OCI-LY1 (cell line): ENCODE results near the gene ARHGEF39.

Experiments used
- H2AFZ ChIP-seq: fragments of 200-600 bp; sonication (generic), shearing (Covaris generic); 2 replicates; pipeline ENCODE4 v1.6.0; 2014; ENCODE audit warnings: antibody characterized with exemption, mild to moderate bottlenecking, low read length
- H3F3A ChIP-seq: fragments of 200-600 bp; sonication (generic), shearing (Covaris generic); 2 replicates; pipeline ENCODE4 v1.6.0; 2014; ENCODE audit warnings: mild to moderate bottlenecking, antibody characterized with exemption, low read length, moderate library complexity; ENCODE audit not compliant: insufficient read depth
- H3K27ac ChIP-seq: fragments of 200-600 bp; sonication (generic); 2 replicates; pipeline ENCODE4 v1.5.1; 2014; ENCODE audit warnings: low read length, mixed run types, mild to moderate bottlenecking, low read depth; ENCODE audit not compliant: poor library complexity, severe bottlenecking
- H3K27me3 ChIP-seq: fragments of 200-600 bp; sonication (generic); 2 replicates; pipeline ENCODE4 v1.6.0; 2014; ENCODE audit warnings: antibody characterized with exemption, mild to moderate bottlenecking, low read length, moderate library complexity; ENCODE audit not compliant: insufficient read depth
- H3K36me3 ChIP-seq: fragments of 200-600 bp; sonication (generic); 2 replicates; pipeline ENCODE4 v1.6.1; 2014; ENCODE audit warnings: mild to moderate bottlenecking, antibody characterized with exemption, low read length, moderate library complexity, mixed read lengths; ENCODE audit not compliant: insufficient read depth
- H3K4me1 ChIP-seq: fragments of 200-600 bp; sonication (generic); 2 replicates; pipeline ENCODE4 v1.5.1; 2014; ENCODE audit warnings: mild to moderate bottlenecking, low read length, moderate library complexity; ENCODE audit not compliant: insufficient read depth, severe bottlenecking
- H3K4me2 ChIP-seq: fragments of 200-600 bp; sonication (generic), shearing (Covaris generic); 2 replicates; pipeline ENCODE4 v1.6.1; 2014; ENCODE audit warnings: low read length
- H3K4me3 ChIP-seq: fragments of 200-600 bp; sonication (generic); 2 replicates; pipeline ENCODE4 v1.5.1; 2014; ENCODE audit warnings: low read length, low read depth, mild to moderate bottlenecking, mixed read lengths; ENCODE audit not compliant: poor library complexity, severe bottlenecking
- H3K79me2 ChIP-seq: fragments of 200-600 bp; shearing (Covaris generic); 2 replicates; pipeline ENCODE4 v1.6.1; 2016; ENCODE audit warnings: mixed run types, low read length, mixed read lengths; ENCODE audit not compliant: insufficient read depth
- H3K9ac ChIP-seq: fragments of 200-600 bp; sonication (generic), shearing (Covaris generic); 2 replicates; pipeline ENCODE4 v1.6.1; 2014; ENCODE audit warnings: mild to moderate bottlenecking, low read length, mixed read lengths
- H3K9me2 ChIP-seq: fragments of 200-600 bp; sonication (generic), shearing (Covaris generic); 2 replicates; pipeline ENCODE4 v1.6.1; 2014; ENCODE audit warnings: low read depth, mild to moderate bottlenecking, low read length, mixed read lengths
- H3K9me3 ChIP-seq: fragments of 200-600 bp; shearing (Covaris generic); 2 replicates; pipeline ENCODE4 v1.6.1; 2014; ENCODE audit warnings: low read length, mixed read lengths
- H4K20me1 ChIP-seq: fragments of 200-600 bp; sonication (generic), shearing (Covaris generic); 2 replicates; pipeline ENCODE4 v1.6.0; 2016; ENCODE audit warnings: mild to moderate bottlenecking, low read length; ENCODE audit not compliant: insufficient read depth
- CTCF ChIP-seq: fragments of 200-600 bp; sonication (generic), shearing (Covaris generic); IDR thresholded peaks from 2 replicates; pipeline ENCODE4 v1.5.1; 2017; ENCODE audit warnings: mild to moderate bottlenecking, antibody characterized with exemption, low read length, moderate library complexity, mixed read lengths
- EZH2 ChIP-seq: fragments of 200-600 bp; sonication (generic), shearing (Covaris generic); IDR thresholded peaks from 2 replicates; pipeline ENCODE4 v1.8.0; 2017; ENCODE audit warnings: borderline replicate concordance, mixed run types, mild to moderate bottlenecking, antibody characterized with exemption, low read length, moderate library complexity, mixed read lengths

ARHGEF39 gene

GRCh38 chr9:35662437-35662836 is 2.6 kb downstream of the ARHGEF39 start:
- Histone ChIP-seq H2AFZ (no peak overlapping the region), H3K9me2 (no peaks in the 10 kb centered on the region), H3K9ac (no peak overlapping the region), H3K9me3 (no peaks in the 10 kb centered on the region), H3F3A (no peaks in the 10 kb centered on the region), H3K36me3 (peaks cover 33% of the 10 kb centered on the region; the same call in 1 of the 2 replicates), H3K27me3 (no peaks in the 10 kb centered on the region), H3K27ac (peak overlapping the region; percentile 30), H3K4me2 (peak overlapping the region; percentile 71; the same call in 1 of the 2 replicates), H4K20me1 (no peaks in the 10 kb centered on the region), H3K79me2 (no peaks in the 10 kb centered on the region), H3K4me1 (peaks cover 70% of the 10 kb centered on the region), H3K4me3 (peak overlapping the region; percentile 74)
- TF ChIP-seq EZH2 (no peak), CTCF (no peak)

- Histone ChIP-seq H3K36me3 (peaks cover 33% of the 10 kb centered on the region; the same call in 1 of the 2 replicates), H4K20me1 (no peaks in the 10 kb centered on the region), H3K4me3 (no peak overlapping the region), H3K4me2 (peak overlapping the region; percentile 71; the same call in 1 of the 2 replicates), H3K9me2 (no peaks in the 10 kb centered on the region), H2AFZ (no peak overlapping the region), H3K27ac (peak overlapping the region; percentile 30), H3K27me3 (no peaks in the 10 kb centered on the region), H3K79me2 (no peaks in the 10 kb centered on the region), H3F3A (no peaks in the 10 kb centered on the region), H3K4me1 (peaks cover 76% of the 10 kb centered on the region), H3K9me3 (no peaks in the 10 kb centered on the region), H3K9ac (no peak overlapping the region)
- no peak for TF ChIP-seq CTCF
- no peak for TF ChIP-seq EZH2
These were observed 3.1 kb downstream of the ARHGEF39 start for GRCh38 chr9:35661756-35662350.

GRCh38 chr9:35660966-35661415 is 4.0 kb downstream of the ARHGEF39 start:
- Histone ChIP-seq H3K36me3 (peaks cover 33% of the 10 kb centered on the region; the same call in 1 of the 2 replicates), H3K4me2 (no peak overlapping the region), H3K9me2 (no peaks in the 10 kb centered on the region), H3K4me3 (no peak overlapping the region), H3K27me3 (no peaks in the 10 kb centered on the region), H2AFZ (no peak overlapping the region), H3K27ac (peak overlapping the region; percentile 6), H3F3A (no peaks in the 10 kb centered on the region), H3K9me3 (no peaks in the 10 kb centered on the region), H3K9ac (no peak overlapping the region), H3K4me1 (peaks cover 76% of the 10 kb centered on the region), H3K79me2 (no peaks in the 10 kb centered on the region), H4K20me1 (no peaks in the 10 kb centered on the region)
- TF ChIP-seq EZH2 (no peak), CTCF (no peak; the same call in 1 of the 2 replicates)
